Heart right ventricle (tissue), 16 donors: ENCODE data around the gene ACTN3. TPM values are rescaled to one million over a fixed set of nuclear protein-coding genes. Genes with fewer than 3 reads are reported as not detected.

Experiments used
- ATAC-seq, 8 donors: fragments of 200-7000 bp; cut with Tn5 transposase; one replicate each; pipeline ENCODE4 v1.9.1; 2020; ENCODE audit warnings: mild to moderate bottlenecking in 8 of 8, moderate library complexity in 8 of 8, moderate number of reproducible peaks in 1 of 8
- DNase-seq, 2 donors: peaks; one replicate each; pipeline ENCODE4 v3.0.0-alpha.2; 2020
- H3K27ac ChIP-seq, 10 donors: fragments of 200-600 bp; sonication (generic) in 2 of 10; one replicate each; pipeline versions ENCODE4 v1.5.0 to v1.8.0; 2020 to 2022; ENCODE audit warnings: mild to moderate bottlenecking in 3 of 10
- H3K27me3 ChIP-seq, 7 donors: fragments of 200-600 bp; one replicate each; pipeline ENCODE4 v1.8.0; 2021 to 2022; ENCODE audit warnings: mild to moderate bottlenecking in 2 of 7
- H3K36me3 ChIP-seq, 9 donors: fragments of 200-600 bp; sonication (generic) in 1 of 9; one replicate each; pipeline versions ENCODE4 v1.5.0 to v1.8.0; 2020 to 2022; ENCODE audit warnings: mild to moderate bottlenecking in 2 of 9
- H3K4me1 ChIP-seq, 9 donors: fragments of 200-600 bp; sonication (generic) in 1 of 9; one replicate each; pipeline versions ENCODE4 v1.5.0 to v1.8.0; 2020 to 2022; ENCODE audit warnings: mild to moderate bottlenecking in 4 of 9
- H3K4me3 ChIP-seq, 10 donors: fragments of 200-600 bp; sonication (generic) in 2 of 10; one replicate each; pipeline versions ENCODE4 v1.5.0 to v1.8.0; 2020 to 2022; ENCODE audit warnings: mild to moderate bottlenecking in 7 of 10, moderate library complexity in 2 of 10
- H3K9me3 ChIP-seq, 11 donors: fragments of 200-600 bp in 10 of 11; sonication (generic) in 2 of 11; one replicate each; pipeline versions ENCODE4 v1.5.0 to v1.8.0; 2013 to 2022; ENCODE audit warnings: mild to moderate bottlenecking in 2 of 11, control low read depth in 1 of 11, moderate library complexity in 1 of 11
- WGBS, 2 donors: extraction: QIAGEN DNeasy Blood & Tissue Kit; methylation state at CpG; one replicate each; pipeline ENCODE4 v1.1.7; 2013; ENCODE audit warnings: inconsistent platforms in 1 of 2; 5-methylcytosine and 5-hydroxymethylcytosine counted together
- intact Hi-C, 10 donors: fragments of 100-400 bp; cut with DNase I; formaldehyde crosslinking; loops; one replicate each; pipeline versions ENCODE4 v1.11.1 to v1.14.2; 2022
- polyA plus RNA-seq, 2 donors: library from polyadenylated mRNA; stranded (reverse); fragments of 200-250 nt; gene quantifications; one replicate each; pipeline ENCODE4 v1.2.3, GENCODE V29; 2013
- total RNA-seq, 10 donors: library from RNA; stranded (reverse); fragmentation: NEBNext Ultra II Directional in 3 of 10; extraction: Animal tissue kit (Norgen Biotek cat#: 25700) in 3 of 10; gene quantifications; one replicate each; pipeline versions ENCODE4 v1.2.1 to v1.2.4, GENCODE V29; 2021 to 2023
- TF ChIP-seq, protein P1 (sequence below), 9 donors: fragments of 200-600 bp; sonication (generic) in 2 of 9; IDR thresholded peaks; one replicate each; pipeline versions ENCODE4 v1.5.0 to v1.8.0; 2021 to 2022; ENCODE audit warnings: antibody characterized with exemption in 9 of 9, mild to moderate bottlenecking in 5 of 9, moderate library complexity in 1 of 9
- donor health status: Arrhythmogenic right ventricular cardiomyopathy.
- donor health status: ischemic (EF 13 %, LVEDD 7.1; RV severe dilation, severe dysfunction).
- donor health status: healthy with polysubstance abuse.
- donor health status: DM: no; HTN: yes; CAD: no.
- donor health status: DM: no; HTN: no; CAD: no.
- donor health status: ischemic (EF 25% LVEDD 6.9; RV normal size, moderate dysfunction).
- donor health status: ischemic (EF 25% LVEDD 5.7; RV mildly dilated, moderate dysfunction).
- donor health status: healthy.
- donor health status: DM: yes; HTN: yes; CAD: no.
- donor health status: Ischemic cardiomyopathy.
- donor health status: ischemic (EF 35%, LVEDD 5.7; RV mildly dilated, moderate dysfunction).
- donor health status: nonischemic (EF 11% LVEDD 7.7; RV severe dilation, severe dysfunction).
- donor health status: DM: yes; HTN: yes; CAD: no.
- donor health status: PGD.
- donor health status: ischemic (EF 29% LVEDD 5.4; RV normal size, mild dysfunction).
- donor health status: nonischemic (EF 23%, LVEDD 6.1; RV moderate dilation, normal function).

ACTN3 gene
- total and polyA plus RNA-seq, 12 donors: 0.03 to 0.24 TPM; not detected in 10

DNA sequence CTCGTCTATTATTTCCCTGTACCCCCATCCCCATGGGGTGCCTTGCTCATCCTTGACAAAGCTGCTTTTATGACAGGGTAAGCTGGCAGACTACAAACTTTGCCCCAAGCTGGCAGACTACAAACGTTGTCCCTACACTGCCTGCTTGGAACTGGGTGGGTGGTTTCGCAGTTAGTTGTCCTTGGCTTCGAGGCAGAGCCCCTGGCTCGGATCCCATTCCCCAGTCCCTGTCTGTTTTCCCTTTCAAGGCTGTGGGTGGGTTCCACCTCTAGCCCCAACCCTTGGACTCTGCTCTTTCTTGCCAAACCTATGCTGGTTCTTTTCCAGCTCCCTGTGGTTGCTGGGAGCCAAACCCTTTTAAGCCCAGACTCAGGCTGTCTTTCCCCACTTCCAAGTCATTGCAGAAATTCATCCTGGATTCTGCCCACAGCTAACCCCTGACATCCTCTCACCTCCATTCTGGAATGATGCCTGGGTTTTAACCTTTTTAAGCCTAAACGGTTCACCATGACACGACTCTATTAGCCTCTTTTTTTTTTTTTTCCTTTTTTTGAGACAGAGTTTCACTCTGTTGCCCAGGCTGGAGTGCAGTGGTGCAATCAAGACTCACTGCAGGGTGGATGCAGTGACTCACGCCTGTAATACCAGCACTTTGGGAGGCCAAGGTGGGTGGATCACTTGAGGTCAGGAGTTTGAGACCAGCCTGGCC lies 60.6 kb downstream of the ACTN3 start:
- Histone ChIP-seq H3K4me3 (no peak overlapping the region), H3K27ac (peak overlapping the region in 6 of 10 donors; percentile 9 to 57 (median 36)), H3K36me3 (peaks cover 0 to 36% (median 10%) of the 10 kb centered on the region in 9 donors), H3K4me1 (peaks cover 8 to 22% (median 17%) of the 10 kb centered on the region in 9 donors), H3K9me3 (no peaks in the 10 kb centered on the region), H3K27me3 (no peaks in the 10 kb centered on the region)
- intact Hi-C loops: no loop called here
- WGBS, 2 donors: 33 to 36% methylated on average over 8 of the region's 8 CpGs
- peak; percentile 40 to 85 (median 69) for ATAC-seq
- peak; percentile 40 to 53 for DNase-seq
- TF ChIP-seq, protein P1, sequence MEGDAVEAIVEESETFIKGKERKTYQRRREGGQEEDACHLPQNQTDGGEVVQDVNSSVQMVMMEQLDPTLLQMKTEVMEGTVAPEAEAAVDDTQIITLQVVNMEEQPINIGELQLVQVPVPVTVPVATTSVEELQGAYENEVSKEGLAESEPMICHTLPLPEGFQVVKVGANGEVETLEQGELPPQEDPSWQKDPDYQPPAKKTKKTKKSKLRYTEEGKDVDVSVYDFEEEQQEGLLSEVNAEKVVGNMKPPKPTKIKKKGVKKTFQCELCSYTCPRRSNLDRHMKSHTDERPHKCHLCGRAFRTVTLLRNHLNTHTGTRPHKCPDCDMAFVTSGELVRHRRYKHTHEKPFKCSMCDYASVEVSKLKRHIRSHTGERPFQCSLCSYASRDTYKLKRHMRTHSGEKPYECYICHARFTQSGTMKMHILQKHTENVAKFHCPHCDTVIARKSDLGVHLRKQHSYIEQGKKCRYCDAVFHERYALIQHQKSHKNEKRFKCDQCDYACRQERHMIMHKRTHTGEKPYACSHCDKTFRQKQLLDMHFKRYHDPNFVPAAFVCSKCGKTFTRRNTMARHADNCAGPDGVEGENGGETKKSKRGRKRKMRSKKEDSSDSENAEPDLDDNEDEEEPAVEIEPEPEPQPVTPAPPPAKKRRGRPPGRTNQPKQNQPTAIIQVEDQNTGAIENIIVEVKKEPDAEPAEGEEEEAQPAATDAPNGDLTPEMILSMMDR (IDR thresholded peaks at IDR 0.05): no peak

- peaks cover 8 to 20% (median 12%) of the 10 kb centered on the region in 9 donors for H3K4me1 ChIP-seq
- H3K4me3 ChIP-seq: no peak overlapping the region
- no peak for DNase-seq
- 60 to 68% methylated on average over 4 of the region's 4 CpGs for WGBS, 2 donors
- intact Hi-C loops: no loop called here
- ATAC-seq: no peak
- peaks cover 0 to 15% (median 8%) of the 10 kb centered on the region in 9 donors for H3K36me3 ChIP-seq
- H3K9me3 ChIP-seq: no peaks in the 10 kb centered on the region
- H3K27me3 ChIP-seq: no peaks in the 10 kb centered on the region
- no peak overlapping the region for H3K27ac ChIP-seq
- TF ChIP-seq, protein P1 (IDR thresholded peaks at IDR 0.05): no peak
Measured at GRCh38 chr11:66609721-66610617, 63.3 kb downstream of the ACTN3 start.

GRCh38 chr11:66612458-66612857 lies 65.8 kb downstream of the ACTN3 start:
- Histone ChIP-seq H3K36me3 (no peaks in the 10 kb centered on the region), H3K4me3 (no peak overlapping the region), H3K27ac (no peak overlapping the region), H3K4me1 (peaks cover 2 to 21% (median 12%) of the 10 kb centered on the region in 9 donors), H3K27me3 (no peaks in the 10 kb centered on the region), H3K9me3 (no peaks in the 10 kb centered on the region)
- 95 to 100% methylated on average over 1 of the region's 1 CpG for WGBS, 2 donors
- no peak for DNase-seq
- no peak for ATAC-seq
- intact Hi-C loops: no loop called here
- TF ChIP-seq, protein P1 (IDR thresholded peaks at IDR 0.05): no peak

Other genes with a start within 250 kb of the ACTN3 start
- gene CD248, start 229.9 kb upstream of the ACTN3 start, total RNA-seq: 10 to 100 TPM in 5 of 10 donors, 1 to 10 TPM in 5; 5.3 to 44.4 (median 9.1) TPM
- 10 to 100 TPM in 1 of 2 donors, 1 to 10 TPM in 1; 8.6 to 35.9 TPM for gene CD248, start 229.9 kb upstream of the ACTN3 start, polyA plus RNA-seq
- 1 to 10 TPM in 8 of 10 donors, under 1 TPM in 2; 0.81 to 5.3 (median 1.6) TPM for gene RIN1, start 210.5 kb upstream of the ACTN3 start, total RNA-seq
- 10 to 100 TPM in 1 of 2 donors, 1 to 10 TPM in 1; 3.9 to 10.8 TPM for gene RIN1, start 210.5 kb upstream of the ACTN3 start, polyA plus RNA-seq
- gene BRMS1, start 201.8 kb upstream of the ACTN3 start, total RNA-seq: 10 to 100 TPM; 10.6 to 17.6 (median 12.9) TPM
- 10 to 100 TPM; 25.2 to 73.9 TPM for gene BRMS1, start 201.8 kb upstream of the ACTN3 start, polyA plus RNA-seq
- 10 to 100 TPM; 36.5 to 69.6 (median 48.1) TPM for gene B4GAT1, start 199.3 kb upstream of the ACTN3 start, total RNA-seq
- gene B4GAT1, start 199.3 kb upstream of the ACTN3 start, polyA plus RNA-seq: 10 to 100 TPM; 22.3 to 45.4 TPM
- 10 to 100 TPM in 3 of 10 donors, 1 to 10 TPM in 7; 7.8 to 28.0 (median 9.5) TPM for gene SLC29A2, start 175.1 kb upstream of the ACTN3 start, total RNA-seq
- gene SLC29A2, start 175.1 kb upstream of the ACTN3 start, polyA plus RNA-seq: 10 to 100 TPM; 25.9 to 50.6 TPM
- gene NPAS4, start 125.9 kb upstream of the ACTN3 start, total RNA-seq: not detected
- gene NPAS4, start 125.9 kb upstream of the ACTN3 start, polyA plus RNA-seq: under 1 TPM in 1 of 2 donors, not detected in 1; 0.04 TPM
- 10 to 100 TPM; 37.2 to 57.2 (median 48.2) TPM for gene MRPL11, start 108.1 kb upstream of the ACTN3 start, total RNA-seq
- 10 to 100 TPM; 33.3 to 51.0 TPM for gene MRPL11, start 108.1 kb upstream of the ACTN3 start, polyA plus RNA-seq
- gene PELI3, start 80.0 kb upstream of the ACTN3 start, total RNA-seq: 10 to 100 TPM in 1 of 10 donors, 1 to 10 TPM in 9; 5.3 to 10.9 (median 6.5) TPM
- 1 to 10 TPM; 3.5 to 7.2 TPM for gene PELI3, start 80.0 kb upstream of the ACTN3 start, polyA plus RNA-seq
- gene DPP3, start 66.5 kb upstream of the ACTN3 start, total RNA-seq: 10 to 100 TPM in 8 of 10 donors, 1 to 10 TPM in 2; 8.8 to 25.2 (median 14.7) TPM
- 10 to 100 TPM in 1 of 2 donors, 1 to 10 TPM in 1; 6.2 to 28.9 TPM for gene DPP3, start 66.5 kb upstream of the ACTN3 start, polyA plus RNA-seq
- 10 to 100 TPM; 14.5 to 23.9 (median 18.1) TPM for gene BBS1, start 36.3 kb upstream of the ACTN3 start, total RNA-seq
- gene BBS1, start 36.3 kb upstream of the ACTN3 start, polyA plus RNA-seq: 10 to 100 TPM in 1 of 2 donors, 1 to 10 TPM in 1; 9.6 to 14.7 TPM
- 1 to 10 TPM; 4.6 to 8.4 (median 5.4) TPM for gene ZDHHC24, start 855 bp upstream of the ACTN3 start, total RNA-seq
- 1 to 10 TPM; 6.3 to 7.7 TPM for gene ZDHHC24, start 855 bp upstream of the ACTN3 start, polyA plus RNA-seq
- gene CTSF, start 21.7 kb downstream of the ACTN3 start, total RNA-seq: 10 to 100 TPM; 29.1 to 75.5 (median 51.3) TPM
- gene CTSF, start 21.7 kb downstream of the ACTN3 start, polyA plus RNA-seq: 10 to 100 TPM; 17.1 to 19.9 TPM
- gene CCDC87, start 46.2 kb downstream of the ACTN3 start, total RNA-seq: under 1 TPM; 0.17 to 0.66 (median 0.37) TPM
- under 1 TPM; 0.14 to 0.22 TPM for gene CCDC87, start 46.2 kb downstream of the ACTN3 start, polyA plus RNA-seq
- 10 to 100 TPM; 15.9 to 29.3 (median 20.2) TPM for gene CCS, start 46.3 kb downstream of the ACTN3 start, total RNA-seq
- gene CCS, start 46.3 kb downstream of the ACTN3 start, polyA plus RNA-seq: 10 to 100 TPM; 27.7 to 73.6 TPM
- 10 to 100 TPM; 22.4 to 34.3 (median 28.3) TPM for gene RBM14, start 69.7 kb downstream of the ACTN3 start, total RNA-seq
- gene RBM14, start 69.7 kb downstream of the ACTN3 start, polyA plus RNA-seq: 10 to 100 TPM; 16.2 to 49.7 TPM
- gene RBM4, start 91.8 kb downstream of the ACTN3 start, total RNA-seq: 10 to 100 TPM; 49.3 to 77.0 (median 55.3) TPM
- 10 to 100 TPM; 37.9 to 60.5 TPM for gene RBM4, start 91.8 kb downstream of the ACTN3 start, polyA plus RNA-seq
- 10 to 100 TPM in 4 of 10 donors, 1 to 10 TPM in 6; 5.7 to 12.6 (median 9.2) TPM for gene RBM4B, start 131.0 kb downstream of the ACTN3 start, total RNA-seq
- gene RBM4B, start 131.0 kb downstream of the ACTN3 start, polyA plus RNA-seq: 1 to 10 TPM; 8.2 to 9.0 TPM
- gene SPTBN2, start 182.3 kb downstream of the ACTN3 start, total RNA-seq: 1 to 10 TPM in 6 of 10 donors, under 1 TPM in 4; 0.23 to 2.3 (median 1.3) TPM
- under 1 TPM; 0.88 to 0.90 TPM for gene SPTBN2, start 182.3 kb downstream of the ACTN3 start, polyA plus RNA-seq